ENCODE measurements around the gene PITX3. TPM values are rescaled to one million over a fixed set of nuclear protein-coding genes. Genes with fewer than 3 reads are reported as not detected.

The PITX3 gene
- total RNA-seq, 1 experiment from 2014 or later: 0.81 TPM

- no peaks in the 10 kb centered on the region for H3K9me3 Mint-ChIP-seq
- ATAC-seq (no peak), DNase-seq (ENCODE audit: low spot score) (no peak)
- H3K36me3 Mint-ChIP-seq: no peaks in the 10 kb centered on the region
- H3K27ac Mint-ChIP-seq: no peak overlapping the region
- CTCF ChIA-PET: interaction anchor here (1.1 to 1.5 kb wide), 2 partner anchors 52 to 63 kb away, joined by 4 to 8 read pairs; no protein-coding TSS in a partner anchor
- no peak overlapping the region for H3K4me3 Mint-ChIP-seq
- H3K27me3 Mint-ChIP-seq (ENCODE audit: low read depth): no peaks in the 10 kb centered on the region
- POLR2A ChIA-PET: no interaction called here
- TF ChIP-seq ZBTB21 (CRISPR knock-in tag; IDR thresholded peaks at IDR 0.05; ENCODE audit: borderline replicate concordance): no peak
- no peaks in the 10 kb centered on the region for H3K4me1 Mint-ChIP-seq
These were observed 42.2 kb upstream of the PITX3 start for GRCh38 chr10:102283488-102283887.

GRCh38 chr10:102281102-102281487 lies 39.8 kb upstream of the PITX3 start:
- ATAC-seq (no peak), DNase-seq (ENCODE audit: low spot score) (no peak)
- Mint-ChIP-seq H3K36me3 (no peaks in the 10 kb centered on the region), H3K27me3 (ENCODE audit: low read depth) (no peaks in the 10 kb centered on the region), H3K9me3 (no peaks in the 10 kb centered on the region), H3K4me3 (no peak overlapping the region), H3K4me1 (no peaks in the 10 kb centered on the region), H3K27ac (no peak overlapping the region)
- ChIA-PET POLR2A (no interaction called here), CTCF (no interaction called here)
- TF ChIP-seq SMAD3 (CRISPR knock-in tag; IDR thresholded peaks at IDR 0.05; ENCODE audit: borderline replicate concordance): no peak
- TF ChIP-seq FOXP1 (CRISPR knock-in tag; IDR thresholded peaks at IDR 0.05; ENCODE audit: borderline replicate concordance): no peak
- TF ChIP-seq NFE2L1 (CRISPR knock-in tag; IDR thresholded peaks at IDR 0.05): no peak

GRCh38 chr10:102280397-102281101 lies 39.2 kb upstream of the PITX3 start:
- ChIA-PET POLR2A (no interaction called here), CTCF (no interaction called here)
- no peaks in the 10 kb centered on the region for H3K27me3 Mint-ChIP-seq (ENCODE audit: low read depth)
- H3K27ac Mint-ChIP-seq: no peak overlapping the region
- no peak for DNase-seq (ENCODE audit: low spot score)
- no peaks in the 10 kb centered on the region for H3K9me3 Mint-ChIP-seq
- H3K4me3 Mint-ChIP-seq: no peak overlapping the region
- TF ChIP-seq KAT7 (CRISPR knock-in tag; IDR thresholded peaks at IDR 0.05; ENCODE audit: borderline replicate concordance) (no peak), SP1 (CRISPR knock-in tag; conservative IDR thresholded peaks at IDR 0.05) (no peak), USF1 (CRISPR knock-in tag; IDR thresholded peaks at IDR 0.05) (no peak), NFYB (CRISPR knock-in tag; conservative IDR thresholded peaks at IDR 0.05; ENCODE audit: low read depth) (no peak), TCF7 (CRISPR knock-in tag; IDR thresholded peaks at IDR 0.05; ENCODE audit: low read depth) (no peak), SMAD4 (CRISPR knock-in tag; IDR thresholded peaks at IDR 0.05) (no peak), FOXK1 (CRISPR knock-in tag; IDR thresholded peaks at IDR 0.05) (no peak), ZBTB21 (CRISPR knock-in tag; IDR thresholded peaks at IDR 0.05; ENCODE audit: borderline replicate concordance) (no peak), ZNF281 (CRISPR knock-in tag; IDR thresholded peaks at IDR 0.05) (no peak), NFATC4 (CRISPR knock-in tag; IDR thresholded peaks at IDR 0.05) (no peak), GABPB1 (CRISPR knock-in tag; IDR thresholded peaks at IDR 0.05) (no peak), CBFB (CRISPR knock-in tag; IDR thresholded peaks at IDR 0.05; ENCODE audit: low read depth) (no peak), SOX15 (CRISPR knock-in tag; IDR thresholded peaks at IDR 0.05) (no peak)
- no peaks in the 10 kb centered on the region for H3K4me1 Mint-ChIP-seq
- no peaks in the 10 kb centered on the region for H3K36me3 Mint-ChIP-seq
- ATAC-seq: no peak

- POLR2A ChIA-PET: interaction anchor here (0.7 kb wide), 1 partner anchor 423 kb away, joined by 4 read pairs; no protein-coding TSS in a partner anchor
- Mint-ChIP-seq H3K4me1 (no peaks in the 10 kb centered on the region), H3K27me3 (ENCODE audit: low read depth) (no peaks in the 10 kb centered on the region), H3K4me3 (no peak overlapping the region), H3K9me3 (no peaks in the 10 kb centered on the region), H3K36me3 (no peaks in the 10 kb centered on the region), H3K27ac (no peak overlapping the region)
- DNase-seq (ENCODE audit: low spot score): no peak
- no peak for ATAC-seq
- CTCF ChIA-PET: interaction anchor here (0.8 to 1.0 kb wide), 3 partner anchors 68 to 305 kb away, joined by 3 to 4 read pairs (median 3); no protein-coding TSS in a partner anchor
- no peak for TF ChIP-seq ZBTB43 (CRISPR knock-in tag; IDR thresholded peaks at IDR 0.05)
- no peak for TF ChIP-seq JUN (CRISPR knock-in tag; IDR thresholded peaks at IDR 0.05)
- no peak for TF ChIP-seq ZNF671 (CRISPR knock-in tag; IDR thresholded peaks at IDR 0.05)
- no peak for TF ChIP-seq AR (CRISPR knock-in tag; IDR thresholded peaks at IDR 0.05)
- no peak for TF ChIP-seq SMAD3 (CRISPR knock-in tag; IDR thresholded peaks at IDR 0.05; ENCODE audit: borderline replicate concordance)
- no peak for TF ChIP-seq MLX (CRISPR knock-in tag; IDR thresholded peaks at IDR 0.05)
These were observed 37.8 kb upstream of the PITX3 start for GRCh38 chr10:102279104-102279503.
